ENCODE results near the gene NCAPD2. TPM values are rescaled to one million over a fixed set of nuclear protein-coding genes. Genes with fewer than 3 reads are reported as not detected.
"Not testable (repeated sequence)": the region's sequence is repeated elsewhere in the genome, so short reads cannot be mapped to it uniquely, and the experiment has no call there.

The NCAPD2 gene
- total RNA-seq, 4 donors from 2014 or later = 18.5 to 25.9 (median 22.5) TPM

DNA sequence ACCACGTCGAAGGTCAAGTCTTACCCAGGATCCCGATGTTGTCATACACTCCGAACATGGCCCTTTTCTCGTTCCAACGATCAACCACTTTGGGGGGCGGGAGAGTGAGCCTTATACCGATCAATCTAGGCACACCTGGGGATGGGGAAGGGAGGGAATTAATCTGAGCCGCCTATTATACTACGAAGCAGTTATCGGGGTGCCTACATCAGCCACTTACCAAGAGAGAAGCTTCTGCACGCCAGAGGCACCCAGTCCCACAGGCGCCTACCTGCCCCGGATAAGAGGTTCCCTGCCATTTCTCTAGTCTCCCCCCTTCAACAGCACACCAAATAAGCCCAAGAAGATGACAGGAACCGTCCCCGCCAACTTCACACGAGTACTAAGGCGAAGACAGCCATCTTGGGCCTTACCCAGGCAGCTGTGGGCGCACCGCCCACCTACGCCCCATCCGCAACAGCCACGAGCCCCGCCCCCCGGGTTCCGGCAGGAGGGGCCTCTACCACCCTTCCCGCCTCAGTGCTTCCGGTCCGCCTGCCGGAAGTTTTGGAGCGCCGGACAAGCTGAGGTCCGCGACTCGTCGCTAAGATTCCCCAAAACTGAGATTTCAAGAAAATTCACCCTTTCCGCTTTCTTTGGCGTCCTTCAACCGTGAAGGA, 935 bp upstream of the NCAPD2 start, which contains the start of gene MRPL51:
MRPL51 (minus strand) TSS at position 425 of the 659 bp plus-strand sequence; CDS start at position 299, 126 bp downstream.
- DNase-seq (ENCODE audit: low spot score in 2 of 2) = peak; percentile 96 to 99
- H3K4me3 ChIP-seq (ENCODE audit: low read depth, poor library complexity, severe bottlenecking) = peak within 1 kb of the TSS; percentile 67
- peak in 1 of 2 donors; percentile 59 for TF ChIP-seq POLR2A (IDR thresholded peaks at IDR 0.05)
- TF ChIP-seq, protein P1, sequence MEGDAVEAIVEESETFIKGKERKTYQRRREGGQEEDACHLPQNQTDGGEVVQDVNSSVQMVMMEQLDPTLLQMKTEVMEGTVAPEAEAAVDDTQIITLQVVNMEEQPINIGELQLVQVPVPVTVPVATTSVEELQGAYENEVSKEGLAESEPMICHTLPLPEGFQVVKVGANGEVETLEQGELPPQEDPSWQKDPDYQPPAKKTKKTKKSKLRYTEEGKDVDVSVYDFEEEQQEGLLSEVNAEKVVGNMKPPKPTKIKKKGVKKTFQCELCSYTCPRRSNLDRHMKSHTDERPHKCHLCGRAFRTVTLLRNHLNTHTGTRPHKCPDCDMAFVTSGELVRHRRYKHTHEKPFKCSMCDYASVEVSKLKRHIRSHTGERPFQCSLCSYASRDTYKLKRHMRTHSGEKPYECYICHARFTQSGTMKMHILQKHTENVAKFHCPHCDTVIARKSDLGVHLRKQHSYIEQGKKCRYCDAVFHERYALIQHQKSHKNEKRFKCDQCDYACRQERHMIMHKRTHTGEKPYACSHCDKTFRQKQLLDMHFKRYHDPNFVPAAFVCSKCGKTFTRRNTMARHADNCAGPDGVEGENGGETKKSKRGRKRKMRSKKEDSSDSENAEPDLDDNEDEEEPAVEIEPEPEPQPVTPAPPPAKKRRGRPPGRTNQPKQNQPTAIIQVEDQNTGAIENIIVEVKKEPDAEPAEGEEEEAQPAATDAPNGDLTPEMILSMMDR (IDR thresholded peaks at IDR 0.05) = no peak
- 1% methylated on average over 39 of the region's 39 CpGs for WGBS, 2 donors
- intact Hi-C loops (cut with DNase I; ENCODE audit: low total_unique reads) = no loop called here

DNA sequence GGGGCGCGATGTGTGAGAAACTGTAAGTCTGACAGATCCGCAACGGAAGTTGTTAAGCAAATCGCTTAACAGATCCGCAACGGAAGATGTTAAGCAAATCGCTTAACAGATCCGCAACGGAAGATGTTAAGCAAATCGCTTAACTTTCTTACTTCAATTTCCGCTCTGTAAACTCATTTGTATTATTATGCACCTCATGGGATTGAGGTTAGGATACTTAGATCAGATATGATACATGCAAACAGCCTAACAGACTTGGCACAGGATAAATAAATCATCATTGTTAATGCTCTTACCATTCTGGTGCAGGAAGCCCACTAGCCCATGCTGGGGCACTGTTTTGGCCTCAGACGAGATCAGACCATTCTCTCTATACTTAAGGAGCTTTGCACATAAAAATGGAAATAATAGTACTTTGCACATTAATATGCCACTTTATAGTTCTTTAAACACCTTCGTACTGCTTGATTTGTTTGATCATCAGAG, 399 bp downstream of the NCAPD2 start:
- H3K4me3 ChIP-seq (ENCODE audit: low read depth, poor library complexity, severe bottlenecking) = peak overlapping the region; percentile 20
- no peak for TF ChIP-seq POLR2A (IDR thresholded peaks at IDR 0.05)
- TF ChIP-seq, protein P1 (IDR thresholded peaks at IDR 0.05) = no peak
- WGBS, 2 donors = 1 to 2% methylated on average over 14 of the region's 14 CpGs
- DNase-seq (ENCODE audit: low spot score in 2 of 2) = no peak
- intact Hi-C loops (cut with DNase I; ENCODE audit: low total_unique reads) = no loop called here

DNA sequence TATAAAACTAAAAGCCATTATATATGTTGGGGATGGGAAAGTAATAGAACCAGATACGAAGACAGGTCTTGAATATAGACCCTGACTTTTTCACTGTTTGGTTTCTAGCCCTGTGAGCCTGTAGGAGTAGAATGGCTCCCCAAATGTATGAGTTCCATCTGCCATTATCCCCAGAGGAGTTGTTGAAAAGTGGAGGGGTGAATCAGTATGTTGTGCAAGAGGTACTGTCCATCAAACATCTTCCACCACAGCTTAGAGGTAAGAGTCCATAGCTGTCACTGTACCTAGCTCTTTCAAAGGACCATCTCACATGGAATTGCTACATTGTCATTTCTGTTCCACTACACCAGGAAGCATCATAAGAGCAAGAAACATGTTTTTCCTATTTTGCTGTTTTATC, 1.1 kb downstream of the NCAPD2 start:
- intact Hi-C loops (cut with DNase I; ENCODE audit: low total_unique reads) = no loop called here
- 69 to 71% methylated on average over 1 of the region's 1 CpG for WGBS, 2 donors
- no peak for TF ChIP-seq POLR2A (IDR thresholded peaks at IDR 0.05)
- TF ChIP-seq, protein P1 (IDR thresholded peaks at IDR 0.05) = no peak
- no peak overlapping the region for H3K4me3 ChIP-seq (ENCODE audit: low read depth, poor library complexity, severe bottlenecking)
- DNase-seq (ENCODE audit: low spot score in 2 of 2) = no peak

DNA sequence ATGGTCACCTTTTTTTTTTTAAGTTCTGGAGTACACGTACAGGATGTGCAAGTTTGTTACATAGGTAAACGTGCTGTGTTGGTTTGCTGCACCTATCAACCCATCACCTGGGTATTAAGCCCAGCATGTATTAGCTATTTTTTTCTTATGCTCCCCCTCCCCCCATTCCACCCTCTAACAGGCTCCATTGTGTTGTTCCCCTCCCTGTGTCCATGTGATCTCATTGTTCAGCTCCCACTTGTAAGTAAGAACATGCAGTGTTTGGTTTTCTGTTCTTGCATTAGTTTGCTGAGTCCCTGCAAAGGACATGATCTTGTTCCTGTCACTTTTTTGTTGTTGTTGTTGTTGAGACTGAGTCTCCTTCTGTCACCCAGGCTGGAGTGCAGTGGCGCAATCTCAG, 3.4 kb downstream of the NCAPD2 start:
- intact Hi-C loops (cut with DNase I; ENCODE audit: low total_unique reads); H3K4me3 ChIP-seq (ENCODE audit: low read depth, poor library complexity, severe bottlenecking): not testable (repeated sequence)
- DNase-seq (ENCODE audit: low spot score in 2 of 2) = peak in 1 of 2 donors; percentile 5
- WGBS, 2 donors = 73 to 88% methylated on average over 3 of the region's 3 CpGs

DNA sequence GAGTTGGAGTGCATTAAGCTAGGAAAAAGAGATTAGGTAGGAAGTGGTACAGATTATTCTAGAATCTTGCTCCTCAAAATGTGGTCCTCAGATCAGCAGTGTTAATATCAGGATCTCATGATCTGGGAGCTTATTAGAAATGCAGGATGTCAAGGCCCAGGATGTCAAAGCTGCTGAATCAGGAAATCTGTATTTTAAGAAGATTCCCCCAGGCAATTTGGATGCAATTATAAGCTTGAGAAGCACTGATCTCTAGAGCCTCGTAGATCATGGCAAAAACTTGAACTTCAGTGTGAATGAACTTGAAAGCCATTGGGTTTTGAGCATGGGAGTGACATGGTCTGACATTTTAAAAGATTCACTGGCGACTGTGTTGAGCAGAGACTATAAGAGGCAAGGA, 6.6 kb downstream of the NCAPD2 start:
- intact Hi-C loops (cut with DNase I; ENCODE audit: low total_unique reads) = no loop called here

More for the DNA sequence above, 6.6 kb downstream of the NCAPD2 start:
- WGBS, 2 donors = 42 to 69% methylated on average over 2 of the region's 2 CpGs
- no peak overlapping the region for H3K4me3 ChIP-seq (ENCODE audit: low read depth, poor library complexity, severe bottlenecking)
- TF ChIP-seq POLR2A (IDR thresholded peaks at IDR 0.05) = no peak
- TF ChIP-seq, protein P1 (IDR thresholded peaks at IDR 0.05) = no peak
- no peak for DNase-seq (ENCODE audit: low spot score in 2 of 2)
